ENCODE results near the gene CCDC78.
"Not testable (repeated sequence)": the region's sequence is repeated elsewhere in the genome, so short reads cannot be mapped to it uniquely, and the experiment has no call there.

Gene CCDC78

DNA sequence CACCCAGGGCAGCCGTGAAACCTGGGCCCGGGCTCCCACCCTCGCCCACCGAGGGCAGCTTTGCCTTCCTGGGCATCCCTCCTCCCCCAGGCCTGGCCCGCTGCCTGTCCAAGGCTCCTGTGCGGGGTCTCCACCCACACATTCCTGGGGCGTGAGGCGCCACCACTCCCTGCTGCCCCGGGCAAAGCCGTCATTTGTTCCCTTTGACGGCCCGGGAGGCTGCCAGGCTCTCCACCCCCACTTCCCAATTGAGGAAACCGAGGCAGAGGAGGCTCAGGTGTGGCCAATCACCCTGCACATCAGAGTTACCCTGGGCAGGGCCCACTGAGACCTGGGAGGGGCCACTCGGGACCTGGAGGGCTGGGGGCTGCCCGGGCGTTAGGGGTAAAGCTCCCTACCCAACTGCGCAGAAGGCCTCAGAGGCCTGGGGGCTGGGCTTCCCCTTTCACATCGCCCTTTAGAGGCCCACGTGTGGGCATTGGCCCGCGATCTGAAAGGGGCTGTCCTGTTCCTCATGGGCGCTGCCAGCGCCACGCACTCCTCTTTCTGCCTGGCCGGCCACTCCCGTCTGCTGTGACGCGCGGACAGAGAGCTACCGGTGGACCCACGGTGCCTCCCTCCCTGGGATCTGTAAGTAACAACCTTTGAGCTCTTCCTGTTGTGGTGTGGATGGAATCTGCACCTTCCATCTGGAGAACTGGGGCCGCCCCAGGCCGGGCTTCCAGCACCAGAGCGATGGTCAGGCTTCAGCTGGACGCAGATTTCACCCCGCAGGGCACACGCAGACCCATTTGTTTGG lies 34.5 kb upstream of the CCDC78 start, which contains the start of gene MSLN:
MSLN (plus strand) TSS at position 190 of the 799 bp plus-strand sequence. CDS start 1,947 bp downstream, outside the sequence.
- DNase-seq, result no peak

DNA sequence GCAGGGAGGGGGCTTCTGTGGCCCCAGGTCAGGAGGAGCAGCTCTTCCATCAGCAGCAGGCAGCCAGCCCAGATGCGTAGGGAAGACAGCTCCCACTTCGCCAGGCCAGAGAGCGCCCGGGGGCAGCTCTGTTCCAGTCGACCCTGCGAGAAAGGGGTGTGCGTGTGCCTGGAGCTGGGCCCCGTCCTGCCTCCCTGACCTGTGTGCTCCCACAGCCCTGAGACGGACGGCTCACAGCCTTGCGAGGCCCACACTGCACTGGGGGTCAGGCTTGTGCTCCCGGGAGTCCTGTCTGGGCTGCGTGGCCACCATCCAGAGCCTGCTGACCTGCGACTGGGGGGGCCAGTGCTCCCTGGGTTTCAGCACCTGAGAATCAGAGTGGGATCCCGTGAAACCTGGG lies 33.8 kb upstream of the CCDC78 start:
- DNase-seq, result no peak

DNA sequence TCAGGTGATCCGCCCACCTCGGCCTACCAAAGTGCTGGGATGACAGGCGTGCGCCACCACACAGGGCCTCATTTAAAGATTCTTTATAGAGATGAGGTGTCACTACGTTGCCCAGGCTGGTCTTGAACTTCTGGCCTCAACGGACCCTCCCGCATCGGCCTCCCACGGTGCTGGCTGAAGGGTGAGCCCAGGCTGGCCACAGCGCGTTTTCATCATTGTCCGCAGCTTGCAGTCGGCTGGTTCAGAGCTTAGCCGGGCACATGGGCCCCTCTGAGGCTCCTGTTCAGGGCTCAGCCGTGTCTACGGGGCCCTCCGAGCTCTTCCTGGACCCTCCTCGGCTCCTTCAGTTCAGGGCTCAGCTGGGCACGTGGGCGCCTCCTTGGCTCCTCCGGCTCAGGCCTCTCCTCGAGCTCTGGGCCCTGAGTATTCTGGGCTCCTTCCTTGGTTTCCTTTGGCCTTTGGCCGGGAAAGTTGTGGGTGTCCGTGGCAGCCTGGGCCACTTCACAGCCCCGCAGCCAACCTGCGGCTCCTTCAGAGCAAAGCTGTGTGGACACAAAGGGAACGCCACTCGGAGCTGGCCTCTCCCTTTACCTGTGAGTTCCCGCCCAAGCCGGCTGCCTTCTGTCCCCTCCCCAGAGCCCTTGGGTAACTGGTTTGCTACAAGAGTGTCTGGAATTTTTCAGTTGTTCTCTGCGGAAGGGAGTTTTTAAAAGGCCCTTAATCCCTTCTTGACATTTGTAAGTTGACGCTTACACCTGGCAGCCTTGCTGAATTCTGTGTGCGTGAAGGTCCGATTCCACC lies 33.1 kb upstream of the CCDC78 start:
- no peak for DNase-seq

DNA sequence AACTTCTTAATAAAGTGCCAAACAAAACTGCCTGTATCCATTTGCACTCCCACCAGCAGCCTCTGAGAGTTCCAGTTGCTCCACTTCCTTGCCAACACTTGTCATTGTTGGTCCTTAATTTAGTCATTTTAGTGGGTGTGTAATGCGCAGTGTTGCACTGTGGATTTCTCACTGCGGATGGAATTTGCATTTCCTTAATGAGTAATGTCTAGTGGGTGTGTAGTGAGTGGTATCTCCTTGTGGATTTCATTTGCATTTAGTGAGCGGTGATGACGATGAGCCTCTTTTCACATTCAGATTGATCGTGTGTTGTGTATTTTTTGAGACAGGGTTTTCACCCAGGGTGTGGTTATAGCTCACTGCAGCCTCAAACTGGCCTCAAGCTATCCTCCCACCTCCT lies 30.2 kb upstream of the CCDC78 start:
- no peak for DNase-seq

DNA sequence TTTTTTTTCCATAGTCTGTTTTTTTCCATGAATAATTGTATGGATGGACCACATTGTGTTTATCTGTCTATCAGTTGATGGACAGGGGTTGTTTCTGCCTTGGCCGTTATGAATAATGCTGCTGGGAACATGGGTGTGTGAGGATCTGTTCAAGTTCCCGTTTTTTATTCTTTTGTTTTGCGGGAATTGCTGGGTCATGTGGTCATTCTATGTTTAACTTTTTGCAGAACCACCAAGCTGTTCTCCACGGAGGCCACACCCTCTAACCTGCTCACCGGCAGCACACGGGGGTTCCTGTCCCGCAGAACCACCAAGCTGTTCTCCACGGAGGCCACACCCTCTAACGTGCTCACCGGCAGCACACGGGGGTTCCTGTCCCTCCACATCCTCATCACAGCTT lies 28.4 kb upstream of the CCDC78 start:
- no peak for DNase-seq

DNA sequence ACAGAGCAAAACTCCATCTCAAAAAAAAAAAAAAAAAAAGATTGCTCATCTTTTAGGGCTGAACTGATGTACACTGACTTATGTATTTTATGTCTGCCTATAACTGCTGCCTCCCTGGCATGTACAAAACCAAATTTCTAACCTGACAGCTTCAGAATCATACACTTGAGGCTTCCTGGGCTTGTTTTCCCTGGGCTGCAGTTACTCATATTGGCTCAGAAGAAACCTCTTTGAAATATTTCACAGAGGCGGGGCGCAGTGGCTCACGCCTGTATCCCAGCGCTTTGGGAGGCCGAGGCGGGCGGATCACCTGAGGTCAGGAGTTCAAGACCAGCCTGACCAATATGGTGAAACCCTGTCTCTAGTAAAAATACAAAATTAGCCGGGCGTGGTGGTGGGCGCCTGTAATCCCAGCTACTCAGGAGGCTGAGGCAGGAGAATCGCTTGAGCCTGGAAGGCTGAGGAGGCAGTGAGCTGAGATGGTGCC lies 27.9 kb upstream of the CCDC78 start:
- DNase-seq, result not testable (repeated sequence)

DNA sequence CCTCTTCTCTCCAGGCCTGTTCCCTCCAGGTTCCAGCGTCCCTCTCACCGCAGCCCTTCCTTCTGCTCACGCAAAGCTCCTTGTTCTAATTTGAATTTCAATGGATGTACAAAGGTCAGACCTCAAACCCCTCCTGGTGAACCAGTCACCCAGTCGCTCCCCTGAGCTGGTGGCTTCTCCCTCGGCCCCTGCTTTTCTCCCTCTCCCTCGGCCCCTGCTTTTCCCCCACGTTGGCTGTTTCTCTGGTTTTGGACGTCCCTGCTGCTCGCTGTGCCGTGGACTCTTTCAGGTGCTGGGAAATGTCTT lies 25.7 kb upstream of the CCDC78 start:
- DNase-seq, result no peak

DNA sequence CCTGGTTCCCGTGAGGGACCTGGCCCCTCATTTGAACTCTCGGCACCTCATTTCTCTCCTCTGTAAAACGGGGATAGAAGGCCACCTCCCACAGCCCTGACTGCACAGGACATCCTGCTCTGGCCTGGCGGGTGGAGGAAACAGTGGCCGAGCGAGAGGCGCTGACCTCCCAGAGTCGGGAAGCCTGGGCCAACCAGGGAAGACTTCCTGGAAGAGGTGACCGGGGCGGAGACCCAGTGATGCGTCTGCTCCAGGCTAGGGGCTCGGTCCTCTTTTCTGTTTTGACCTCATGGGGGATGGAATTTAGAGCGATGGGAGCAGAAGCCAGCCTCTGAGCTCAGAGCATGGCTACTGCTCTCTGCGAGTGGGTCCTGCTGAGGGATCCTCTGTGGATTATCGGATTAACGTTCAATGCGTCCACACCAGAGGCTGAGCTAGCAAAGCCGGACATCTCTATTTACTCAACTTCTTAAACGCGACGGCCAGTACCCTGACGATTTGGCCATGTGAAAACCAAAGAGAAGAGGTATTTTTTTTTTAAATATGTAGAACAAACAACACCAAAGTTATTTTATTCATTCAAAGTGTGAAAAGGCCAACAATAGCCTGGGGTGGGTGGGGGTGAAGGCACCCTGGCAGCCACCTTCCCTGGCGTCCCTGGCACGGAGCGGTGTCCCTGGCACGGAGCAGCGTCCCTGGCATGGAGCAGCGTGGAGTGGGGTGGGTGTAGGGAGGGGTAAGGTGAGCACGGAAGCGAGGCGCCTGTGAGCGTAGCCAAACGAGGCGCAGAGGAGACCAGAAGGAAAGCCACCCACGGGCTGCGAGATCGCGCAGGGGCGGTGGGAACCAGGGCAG lies 25.1 kb upstream of the CCDC78 start:
- DNase-seq, result no peak

DNA sequence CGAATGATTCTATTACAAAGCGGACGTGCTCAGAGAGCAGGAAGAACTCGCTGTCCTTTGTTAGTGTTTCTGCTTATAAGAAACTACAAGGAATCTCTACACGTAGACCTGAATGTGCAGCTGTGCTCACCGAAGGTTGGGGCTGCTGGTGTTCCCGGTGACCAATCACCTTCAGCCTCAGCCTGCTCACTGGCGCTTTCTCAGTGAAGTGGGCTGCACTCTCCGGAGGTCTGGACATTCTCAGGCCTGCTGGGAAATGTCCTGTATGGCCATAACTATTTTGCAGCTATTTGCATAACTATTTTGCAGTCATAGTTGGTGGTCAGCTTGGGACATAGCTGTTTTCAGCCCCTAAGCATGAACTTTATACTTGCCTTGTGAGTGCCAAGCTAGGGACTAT lies 24.2 kb upstream of the CCDC78 start:
- no peak for DNase-seq

DNA sequence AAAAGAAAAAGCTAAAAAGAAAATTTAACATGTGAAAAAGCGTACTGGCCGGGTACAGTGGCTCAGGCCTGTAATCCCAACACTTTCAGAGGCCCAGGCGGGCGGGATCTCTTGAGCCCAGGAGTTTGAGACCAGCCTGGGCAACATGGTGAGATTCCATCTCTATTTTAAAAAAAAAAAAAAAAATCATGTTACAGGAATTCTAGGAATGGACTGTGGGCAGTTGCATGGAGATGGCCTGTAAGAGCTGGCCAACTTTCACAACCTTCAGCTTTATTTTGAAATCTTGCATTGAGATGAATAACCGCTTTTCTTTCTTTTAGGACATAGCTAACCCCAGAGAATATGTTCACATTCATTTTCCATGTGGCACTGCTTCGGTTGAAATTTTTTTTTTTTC lies 22.8 kb upstream of the CCDC78 start:
- no peak for DNase-seq

DNA sequence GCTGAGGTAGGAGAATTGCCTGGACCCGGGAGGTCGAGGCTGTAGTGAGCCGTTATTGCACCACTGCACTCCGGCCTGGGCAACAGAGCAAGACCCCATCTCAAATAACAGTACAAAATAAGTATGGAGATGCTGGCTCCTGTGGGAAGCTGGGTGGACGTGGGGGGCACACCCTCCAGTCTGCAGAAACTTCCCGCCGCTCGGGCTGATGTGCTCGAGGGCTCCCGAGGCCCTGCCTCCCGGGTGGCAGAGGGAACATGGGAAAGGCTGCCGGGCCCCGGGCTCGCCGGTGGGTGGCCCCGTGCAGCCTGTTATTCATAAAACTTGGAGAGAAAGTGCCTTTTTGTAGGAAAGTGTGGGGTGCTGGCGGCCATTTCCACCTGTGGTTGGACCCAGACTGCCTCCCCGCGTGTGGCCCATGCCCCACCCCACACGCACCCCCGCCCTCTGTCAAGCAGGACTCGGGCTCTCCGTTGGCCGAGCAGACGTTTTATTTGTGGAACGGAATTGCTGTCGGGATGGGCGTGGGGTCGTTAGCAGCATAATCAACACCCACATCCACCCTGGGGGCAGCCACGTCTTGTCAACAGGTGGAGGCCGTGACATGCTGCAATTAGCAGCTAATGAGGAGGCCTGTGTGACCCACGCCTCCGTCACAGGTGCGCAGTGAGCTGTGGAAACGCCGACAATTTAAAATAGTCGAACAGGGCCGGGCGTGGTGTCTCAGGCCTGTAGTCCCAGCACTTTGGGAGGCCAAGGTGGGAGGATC lies 21.9 kb upstream of the CCDC78 start:
- DNase-seq, result no peak

DNA sequence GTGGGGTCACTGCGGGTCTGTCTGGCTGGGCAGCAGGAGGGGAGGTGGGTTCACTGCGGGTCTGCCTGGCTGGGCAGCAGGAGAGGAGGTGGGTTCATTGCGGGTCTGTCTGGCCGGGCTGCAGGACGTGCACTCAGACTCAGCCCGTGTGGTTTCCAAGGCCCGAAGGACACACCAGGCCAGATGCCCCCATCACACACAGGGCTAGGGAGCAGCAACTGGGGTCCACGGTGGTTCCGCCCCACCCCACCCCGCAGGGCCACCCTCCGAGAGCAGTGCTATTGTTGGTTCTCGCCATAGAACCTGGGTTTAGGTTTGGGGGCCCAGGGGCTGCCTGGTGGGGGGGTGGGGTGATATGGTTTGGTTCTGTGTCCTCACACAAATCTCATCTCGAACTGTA lies 20.4 kb upstream of the CCDC78 start:
- DNase-seq, result no peak

DNA sequence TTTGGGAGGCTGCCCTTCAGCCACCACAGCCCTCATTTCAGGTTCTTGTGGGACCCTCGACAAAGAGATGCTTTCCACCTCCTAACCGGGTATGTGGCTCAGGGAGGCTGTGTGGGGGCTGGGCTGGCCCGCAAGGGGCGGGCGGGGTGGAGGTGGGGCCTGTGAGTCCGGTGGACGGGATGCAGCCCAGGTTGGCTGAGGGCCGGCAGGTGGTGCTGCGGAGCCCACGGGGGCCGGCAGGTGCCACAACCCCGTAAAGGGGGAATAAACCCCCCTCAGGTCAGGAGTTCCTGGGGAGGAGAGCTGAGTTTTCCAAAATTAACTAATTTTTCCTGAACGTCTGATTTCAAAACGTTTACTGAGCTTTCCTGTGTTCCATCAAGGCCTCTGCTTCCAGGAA lies 19.5 kb upstream of the CCDC78 start:
- DNase-seq, result peak; percentile 60

DNA sequence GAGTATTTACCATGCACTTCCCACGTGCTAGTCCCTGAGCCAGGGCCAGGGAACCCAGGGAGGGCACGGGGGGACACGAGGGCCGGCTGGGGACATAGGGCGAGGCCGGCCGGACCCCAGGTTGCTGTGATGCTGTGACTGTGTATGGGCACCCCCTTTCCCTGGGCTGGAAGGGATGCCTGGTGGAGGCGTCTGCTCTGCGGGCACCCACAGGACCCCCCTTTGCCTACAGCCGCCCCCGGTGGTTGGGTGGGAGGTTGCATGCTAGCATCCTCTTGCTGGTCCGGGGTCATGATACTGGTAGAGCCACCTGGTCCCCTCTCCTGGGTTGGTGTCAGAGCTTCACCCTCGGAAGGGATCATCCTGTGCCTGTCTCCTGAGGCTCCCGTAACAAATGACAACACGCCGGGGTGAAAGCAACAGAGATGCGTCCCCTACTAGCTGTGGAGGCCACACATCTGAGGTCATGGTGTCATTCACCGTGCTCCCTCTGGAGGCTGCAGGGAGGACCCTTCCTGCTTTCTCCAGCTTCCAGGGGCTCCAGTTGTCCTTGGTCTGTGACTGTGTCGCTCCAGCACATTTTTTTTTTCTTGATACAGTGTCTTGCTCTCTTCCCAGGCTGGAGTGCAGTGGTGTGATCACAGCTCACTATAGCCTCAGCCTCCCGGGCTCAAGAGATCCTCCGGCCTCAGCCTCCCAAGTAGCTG lies 17.7 kb upstream of the CCDC78 start:
- DNase-seq, result no peak

DNA sequence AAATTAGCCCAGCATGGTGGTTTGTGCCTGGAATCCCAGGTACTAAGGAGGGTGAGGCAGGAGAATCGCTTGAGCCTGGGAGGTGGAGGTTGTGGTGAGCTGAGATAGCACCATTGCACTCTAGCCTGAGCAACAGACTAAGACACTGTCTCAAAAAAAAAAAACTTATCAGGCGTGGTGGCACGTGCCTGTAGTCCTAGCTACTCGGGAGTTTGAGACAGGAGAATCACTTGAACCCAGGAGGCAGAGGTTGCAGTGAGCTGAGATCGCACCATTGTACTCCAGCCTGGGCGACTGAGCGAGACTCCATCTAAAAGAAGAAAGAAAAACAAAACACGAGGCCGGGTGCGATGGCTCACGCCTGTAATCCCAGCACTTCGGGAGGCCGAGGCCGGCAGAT lies 16.7 kb upstream of the CCDC78 start:
- not testable (repeated sequence) for DNase-seq

DNA sequence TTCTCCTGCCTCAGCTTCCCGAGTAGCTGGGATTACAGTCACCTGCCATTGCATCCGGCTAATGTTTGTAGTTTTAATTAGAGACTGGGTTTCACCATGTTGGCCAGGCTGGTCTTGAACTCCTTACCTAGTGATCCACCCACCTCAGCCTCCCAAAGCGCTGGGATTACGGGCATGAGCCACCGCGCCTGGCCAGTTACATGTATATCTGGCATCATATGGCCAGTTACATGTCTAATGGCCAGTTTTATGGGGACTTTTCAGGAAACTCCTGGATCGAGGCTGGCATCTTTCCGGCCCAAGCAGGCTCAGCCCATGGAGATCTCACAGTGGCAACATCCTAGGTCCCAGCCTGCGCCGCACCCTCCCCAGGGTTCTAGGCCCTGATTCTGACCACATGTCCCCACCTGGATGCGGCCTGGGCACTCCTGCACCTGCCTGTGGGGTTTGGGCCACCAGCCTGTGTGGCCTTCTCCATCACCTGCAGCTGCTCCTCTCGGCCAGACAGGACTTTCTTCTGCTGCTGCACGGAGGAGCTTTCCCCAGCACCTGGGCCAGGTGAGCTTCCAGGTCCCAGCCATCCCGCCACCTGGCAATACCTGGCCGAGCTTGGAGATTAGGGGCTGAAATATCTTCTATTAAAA lies 15.9 kb upstream of the CCDC78 start:
- DNase-seq, result no peak

DNA sequence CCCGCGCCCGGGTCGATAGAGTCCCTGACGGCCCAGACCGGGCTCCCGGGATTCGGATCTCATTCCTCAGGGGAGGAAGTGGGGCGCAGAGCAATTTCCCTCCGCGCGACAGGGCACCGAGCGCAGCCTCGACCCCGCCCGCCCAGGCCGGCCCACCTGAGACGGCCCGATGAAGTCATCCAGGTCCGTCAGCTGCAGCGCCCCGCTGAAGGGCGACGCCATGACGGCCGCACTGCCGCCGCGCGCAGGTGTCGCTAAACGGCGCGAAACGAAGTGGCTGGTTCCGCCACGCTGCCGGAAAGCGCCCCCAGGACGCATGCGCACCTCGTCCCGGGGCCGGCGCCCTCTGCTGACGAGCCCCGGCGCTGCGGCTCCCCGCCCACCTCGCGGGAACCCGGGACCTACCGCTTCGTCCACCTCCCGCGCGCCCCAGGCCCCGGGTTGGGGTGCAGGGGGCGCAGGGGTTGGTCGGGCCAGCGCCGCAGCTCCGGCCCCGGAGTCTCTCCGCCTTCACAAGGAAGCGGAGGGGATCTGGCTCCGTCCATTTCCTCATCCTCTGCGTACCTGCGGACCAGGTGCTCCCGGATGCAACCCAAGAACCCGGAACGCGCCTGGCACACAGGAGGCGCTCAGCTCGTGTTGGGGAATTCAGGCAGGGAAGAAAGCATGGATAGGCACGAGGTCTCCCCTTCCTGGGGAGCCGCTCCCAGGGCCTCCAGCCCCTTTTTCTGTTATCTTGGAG lies 14.7 kb upstream of the CCDC78 start, which contains the start of gene CIAO3:
CIAO3 (minus strand) TSS at position 234 of the 742 bp plus-strand sequence; CDS start at position 222, 12 bp downstream.
- DNase-seq, result peak; percentile 99

DNA sequence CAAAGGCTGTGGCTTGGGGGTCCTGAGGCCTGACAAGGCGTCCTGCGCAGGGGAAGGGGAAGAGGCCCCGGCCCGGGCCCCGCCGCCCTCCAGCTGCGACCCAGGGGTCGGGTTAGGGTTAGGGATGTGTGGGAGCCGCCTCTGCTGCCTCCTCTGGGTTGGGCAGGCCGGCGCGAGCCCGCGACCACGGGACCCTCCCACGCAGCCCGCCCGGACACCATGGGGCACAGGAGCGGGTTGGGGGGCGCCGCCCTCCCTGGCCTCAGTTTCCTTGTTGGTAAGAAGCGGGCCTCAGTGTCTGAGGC lies 14.2 kb upstream of the CCDC78 start:
- DNase-seq, result no peak

DNA sequence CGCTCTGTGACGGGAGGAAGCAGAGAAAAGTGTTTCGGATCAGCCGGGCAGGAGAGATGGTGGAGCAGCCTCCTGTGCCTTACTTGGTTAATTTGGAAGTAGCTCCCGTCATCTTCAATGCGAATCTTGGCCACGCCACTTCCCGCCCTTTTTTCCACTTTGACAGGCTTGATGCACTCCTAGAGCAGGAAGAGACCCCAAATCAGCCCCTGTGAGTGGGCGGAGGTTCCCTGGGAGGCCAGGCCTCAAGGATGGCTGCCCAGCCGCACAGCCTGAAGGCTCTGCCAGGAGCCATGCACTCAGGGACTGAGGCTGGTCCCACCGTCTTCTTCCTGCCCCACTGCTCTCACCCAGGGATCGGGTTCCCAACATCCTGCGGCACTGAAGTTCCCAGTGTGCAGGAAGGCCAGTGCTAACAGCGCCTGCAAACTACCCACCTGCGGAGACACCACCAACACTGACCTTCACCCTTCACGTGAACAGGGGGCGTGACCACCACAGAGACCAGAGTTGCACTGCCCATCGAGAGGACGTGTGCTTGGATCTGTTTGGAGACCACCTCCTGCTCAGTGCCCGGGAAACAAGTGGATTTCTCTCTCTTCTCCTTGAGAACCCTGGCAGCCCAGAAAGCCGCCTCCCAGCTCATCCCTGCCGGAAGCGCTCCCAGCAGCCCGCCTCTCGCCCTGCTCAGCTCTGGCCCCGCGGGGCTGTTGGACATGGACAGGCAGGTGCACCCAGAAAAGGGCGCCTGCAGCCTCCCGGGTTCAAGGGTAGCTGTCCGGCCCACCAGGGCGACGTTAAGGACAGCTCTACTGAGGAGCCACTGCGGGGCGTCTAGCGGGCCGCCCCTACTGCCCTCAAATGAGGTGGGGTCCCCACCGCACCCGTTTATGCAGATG lies 13.6 kb upstream of the CCDC78 start:
- DNase-seq, result no peak

Measured in activated CD8-positive, alpha-beta memory T cell treated with anti-CD3 and anti-CD28 coated beads, Interleukin-2, amount 50 U/mL, for 48 hours (primary cell).